HEK293 (cell line): ENCODE results near the gene ALDH18A1.

Experiments used
- CTCF ChIA-PET: fragments of 350-600 bp; formaldehyde crosslinking; extraction: SDS; loops from one replicate; lab custom pipeline; 2021; ENCODE audit warnings: antibody characterized with exemption; lab: Yijun Ruan, JAX
- POLR2A ChIA-PET: fragments of 300-600 bp; formaldehyde crosslinking; extraction: SDS; loops from one replicate; lab custom pipeline; 2020; ENCODE audit warnings: antibody characterized with exemption, inconsistent platforms; lab: Yijun Ruan, JAX
- H3K27ac ChIP-seq: fragments of 200-500 bp; sonication (Bioruptor generic); 2 replicates; pipeline ENCODE4 v1.5.1; 2014; ENCODE audit warnings: low read depth, low read length, control low read depth, inconsistent platforms; ENCODE audit errors: extremely low read depth
- H3K36me3 ChIP-seq, 2 experiments: fragments of 200-500 bp in 1 of 2; sonication (Bioruptor generic) in 1 of 2; 1 replicate in 1 of 2; 2 replicates in 1 of 2; pipeline ENCODE4 v1.5.1; 2014 to 2017; ENCODE audit warnings: inconsistent platforms in 2 of 2, low read length in 2 of 2; ENCODE audit not compliant: control insufficient read depth in 2 of 2, insufficient read depth in 1 of 2
- H3K4me1 ChIP-seq: fragments of 200-500 bp; sonication (Bioruptor generic); 2 replicates; pipeline ENCODE4 v1.5.1; 2014; ENCODE audit warnings: mild to moderate bottlenecking, low read length, inconsistent platforms; ENCODE audit not compliant: control insufficient read depth, insufficient read depth
- H3K4me3 ChIP-seq: 2 replicates; pipeline ENCODE4 v1.5.1; 2011; ENCODE audit warnings: low read depth, mild to moderate bottlenecking, control low read depth, low read length, moderate library complexity
- H3K9me3 ChIP-seq: fragments of 200-500 bp; sonication (Bioruptor generic); 2 replicates; pipeline ENCODE4 v1.5.1; 2014; ENCODE audit warnings: low read depth, low read length, inconsistent platforms; ENCODE audit not compliant: control insufficient read depth, insufficient read depth
- GLI2 ChIP-seq: fragments of 450-650 bp; formaldehyde crosslinking; IDR thresholded peaks from 2 replicates; pipeline ENCODE4; 2017; ENCODE audit warnings: missing biosample characterization, missing genetic modification characterization, low read depth, borderline replicate concordance
- HIC1 ChIP-seq: fragments of 450-650 bp; formaldehyde crosslinking; IDR thresholded peaks from 2 replicates; pipeline ENCODE4 v1.5.1; 2016; ENCODE audit warnings: missing biosample characterization, missing genetic modification characterization
- KLF16 ChIP-seq: fragments of 450-650 bp; formaldehyde crosslinking; IDR thresholded peaks from 2 replicates; pipeline ENCODE4 v1.5.1; 2017; ENCODE audit warnings: missing biosample characterization, missing genetic modification characterization
- MEIS1 ChIP-seq: sonication (generic); formaldehyde crosslinking; IDR thresholded peaks from 2 replicates; pipeline ENCODE4 v1.8.1; 2022; ENCODE audit warnings: missing genetic modification reagents, mild to moderate bottlenecking, borderline replicate concordance
- OSR2 ChIP-seq: fragments of 450-650 bp; formaldehyde crosslinking; IDR thresholded peaks from 2 replicates; pipeline ENCODE4 v1.5.1; 2016; ENCODE audit warnings: missing biosample characterization, missing genetic modification characterization
- PRDM1 ChIP-seq: fragments of 450-650 bp; formaldehyde crosslinking; IDR thresholded peaks from 2 replicates; pipeline ENCODE4; 2016; ENCODE audit warnings: missing biosample characterization, missing genetic modification characterization
- SP7 ChIP-seq: fragments of 450-650 bp; formaldehyde crosslinking; IDR thresholded peaks from 2 replicates; pipeline ENCODE4 v1.5.1; 2016; ENCODE audit warnings: missing biosample characterization, missing genetic modification characterization
- ZBTB17 ChIP-seq: fragments of 450-650 bp; formaldehyde crosslinking; IDR thresholded peaks from 2 replicates; pipeline ENCODE4 v1.5.1; 2016; ENCODE audit warnings: missing biosample characterization, missing genetic modification characterization
- ZBTB7A ChIP-seq: fragments of 450-650 bp; formaldehyde crosslinking; IDR thresholded peaks from 2 replicates; pipeline ENCODE4 v1.5.1; 2016; ENCODE audit warnings: low read depth, missing biosample characterization, missing genetic modification characterization
- ZFP37 ChIP-seq: fragments of 450-650 bp; formaldehyde crosslinking; IDR thresholded peaks from 2 replicates; pipeline ENCODE4 v1.5.1; 2016; ENCODE audit warnings: missing biosample characterization, missing genetic modification characterization
- ZNF10 ChIP-seq: fragments of 450-650 bp; formaldehyde crosslinking; IDR thresholded peaks from 2 replicates; pipeline ENCODE4 v1.5.1; 2017; ENCODE audit warnings: missing biosample characterization, missing genetic modification characterization
- ZNF121 ChIP-seq: fragments of 450-650 bp; formaldehyde crosslinking; IDR thresholded peaks from 2 replicates; pipeline ENCODE4 v1.5.1; 2016; ENCODE audit warnings: missing biosample characterization, missing genetic modification characterization
- ZNF140 ChIP-seq: fragments of 450-650 bp; formaldehyde crosslinking; IDR thresholded peaks from 2 replicates; pipeline ENCODE4 v1.5.1; 2016; ENCODE audit warnings: missing biosample characterization, missing genetic modification characterization
- ZNF211 ChIP-seq: fragments of 450-650 bp; formaldehyde crosslinking; IDR thresholded peaks from 2 replicates; pipeline ENCODE4 v1.5.1; 2016; ENCODE audit warnings: low read depth, missing biosample characterization, missing genetic modification characterization
- ZNF311 ChIP-seq: fragments of 450-650 bp; formaldehyde crosslinking; IDR thresholded peaks from 2 replicates; pipeline ENCODE4 v1.5.1; 2017; ENCODE audit warnings: missing biosample characterization, missing genetic modification characterization, borderline replicate concordance
- ZNF366 ChIP-seq: fragments of 450-650 bp; formaldehyde crosslinking; conservative IDR thresholded peaks from 2 replicates; pipeline ENCODE4 v1.5.1; 2016; ENCODE audit warnings: missing biosample characterization, missing genetic modification characterization
- ZNF416 ChIP-seq: fragments of 450-650 bp; formaldehyde crosslinking; IDR thresholded peaks from 2 replicates; pipeline ENCODE4 v1.5.1; 2016; ENCODE audit warnings: missing biosample characterization, missing genetic modification characterization
- ZNF571 ChIP-seq: fragments of 450-650 bp; formaldehyde crosslinking; IDR thresholded peaks from 2 replicates; pipeline ENCODE4 v1.5.0; 2017; ENCODE audit warnings: missing biosample characterization, missing genetic modification characterization
- ZNF585B ChIP-seq: fragments of 450-650 bp; formaldehyde crosslinking; IDR thresholded peaks from 2 replicates; pipeline ENCODE4 v1.5.1; 2016; ENCODE audit warnings: missing biosample characterization, missing genetic modification characterization
- ZNF701 ChIP-seq: fragments of 450-650 bp; formaldehyde crosslinking; IDR thresholded peaks from 2 replicates; pipeline ENCODE4 v1.5.1; 2016; ENCODE audit warnings: missing biosample characterization, missing genetic modification characterization
- ZNF747 ChIP-seq: fragments of 450-650 bp; formaldehyde crosslinking; IDR thresholded peaks from 2 replicates; pipeline ENCODE4 v1.5.1; 2016; ENCODE audit warnings: missing biosample characterization, missing genetic modification characterization
- ZNF785 ChIP-seq: fragments of 450-650 bp; formaldehyde crosslinking; IDR thresholded peaks from 2 replicates; pipeline ENCODE4 v1.5.1; 2016; ENCODE audit warnings: missing biosample characterization, missing genetic modification characterization
- ZSCAN4 ChIP-seq: fragments of 450-650 bp; formaldehyde crosslinking; IDR thresholded peaks from 2 replicates; pipeline ENCODE4 v1.5.1; 2017; ENCODE audit warnings: missing biosample characterization, missing genetic modification characterization
- ZXDB ChIP-seq: fragments of 450-650 bp; formaldehyde crosslinking; IDR thresholded peaks from 2 replicates; pipeline ENCODE4 v1.5.1; 2016; ENCODE audit warnings: missing biosample characterization, missing genetic modification characterization
- TF ChIP-seq, protein P1 (sequence below): fragments of 450-650 bp; IDR thresholded peaks from 2 replicates; pipeline ENCODE4 v1.5.1; 2018; ENCODE audit warnings: missing biosample characterization, missing genetic modification characterization
- TF ChIP-seq, protein P2 (sequence below): fragments of 450-650 bp; formaldehyde crosslinking; IDR thresholded peaks from 2 replicates; pipeline ENCODE4; 2016; ENCODE audit warnings: missing biosample characterization, missing genetic modification characterization
- TF ChIP-seq, protein P3 (sequence below): fragments of 450-650 bp; formaldehyde crosslinking; IDR thresholded peaks from 2 replicates; pipeline ENCODE4 v1.5.1; 2016; ENCODE audit warnings: missing biosample characterization, missing genetic modification characterization

ALDH18A1 gene

DNA sequence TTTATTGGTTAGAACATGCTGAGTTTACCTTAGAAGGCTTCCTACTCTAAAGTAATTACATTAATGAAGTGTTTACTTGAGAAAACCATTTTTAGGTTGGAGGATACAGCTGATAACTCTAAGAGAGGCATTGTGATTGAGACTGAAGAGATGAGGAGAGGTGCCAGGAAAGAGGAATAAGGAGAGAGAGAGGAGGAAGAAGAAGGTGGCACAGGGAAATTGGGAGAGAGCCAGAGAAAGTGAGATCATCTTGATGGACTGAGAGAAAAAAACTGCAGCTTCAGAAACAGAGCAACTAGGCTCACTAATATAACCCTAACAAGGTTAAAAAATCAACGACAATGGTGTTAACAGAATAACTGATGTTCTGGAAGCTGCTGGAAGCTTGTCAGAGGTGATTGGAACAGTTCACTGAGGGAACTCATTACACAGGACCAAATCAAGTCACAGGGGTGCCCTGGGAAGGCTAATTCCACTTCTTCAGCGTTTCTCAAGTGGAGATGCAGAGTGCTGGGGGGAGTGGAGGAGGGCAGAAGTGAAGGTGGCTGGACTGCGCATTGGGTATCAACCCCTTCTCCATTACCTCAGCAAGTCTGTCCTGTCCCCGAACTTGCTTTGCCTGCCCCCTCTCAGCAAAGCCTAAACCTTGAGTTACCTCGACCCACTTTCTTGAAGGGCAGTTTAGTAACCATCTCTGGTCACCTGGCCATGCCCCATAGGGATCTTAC, 88.4 kb downstream of the ALDH18A1 start (continued):
- TF ChIP-seq SP7 (tag by site-specific recombination), result peak; percentile 45; the same call in 1 of the 2 replicates
- 0 out of 2 replicates have a peak, but pooled peaks have one; percentile 23 for TF ChIP-seq ZXDB (tag by site-specific recombination)
- TF ChIP-seq ZBTB7A (tag by site-specific recombination), result 0 out of 2 replicates have a peak, but pooled peaks have one; percentile 42
- TF ChIP-seq, protein P1, sequence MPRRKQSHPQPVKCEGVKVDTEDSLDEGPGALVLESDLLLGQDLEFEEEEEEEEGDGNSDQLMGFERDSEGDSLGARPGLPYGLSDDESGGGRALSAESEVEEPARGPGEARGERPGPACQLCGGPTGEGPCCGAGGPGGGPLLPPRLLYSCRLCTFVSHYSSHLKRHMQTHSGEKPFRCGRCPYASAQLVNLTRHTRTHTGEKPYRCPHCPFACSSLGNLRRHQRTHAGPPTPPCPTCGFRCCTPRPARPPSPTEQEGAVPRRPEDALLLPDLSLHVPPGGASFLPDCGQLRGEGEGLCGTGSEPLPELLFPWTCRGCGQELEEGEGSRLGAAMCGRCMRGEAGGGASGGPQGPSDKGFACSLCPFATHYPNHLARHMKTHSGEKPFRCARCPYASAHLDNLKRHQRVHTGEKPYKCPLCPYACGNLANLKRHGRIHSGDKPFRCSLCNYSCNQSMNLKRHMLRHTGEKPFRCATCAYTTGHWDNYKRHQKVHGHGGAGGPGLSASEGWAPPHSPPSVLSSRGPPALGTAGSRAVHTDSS, result peak; percentile 96
- 0 out of 2 replicates have a peak, but pooled peaks have one; percentile 66 for TF ChIP-seq PRDM1 (tag by site-specific recombination)
- no peak for TF ChIP-seq ZNF211 (tag by site-specific recombination)
- TF ChIP-seq ZSCAN4 (tag by site-specific recombination), result no peak
- peak; percentile 60 for TF ChIP-seq ZBTB17 (tag by site-specific recombination)
- TF ChIP-seq ZNF366 (tag by site-specific recombination), result 0 out of 2 replicates have a peak, but pooled peaks have one; percentile 27

- CTCF ChIA-PET, result interaction anchor here (0.7 kb wide), 1 partner anchor 131 kb away, joined by 4 read pairs; no protein-coding TSS in a partner anchor
- TF ChIP-seq ZNF785 (tag by site-specific recombination) (no peak), ZNF585B (tag by site-specific recombination) (no peak), ZNF571 (tag by site-specific recombination) (no peak), ZNF311 (no peak), HIC1 (tag by site-specific recombination) (no peak), ZNF121 (no peak), ZNF701 (tag by site-specific recombination) (no peak), ZNF416 (tag by site-specific recombination) (no peak), OSR2 (tag by site-specific recombination) (no peak), ZNF140 (tag by site-specific recombination) (no peak), ZFP37 (tag by site-specific recombination) (no peak), KLF16 (no peak), ZNF10 (no peak), GLI2 (tag by site-specific recombination) (no peak), MEIS1 (CRISPR knock-in tag) (no peak), ZNF747 (no peak)
- TF ChIP-seq, protein P2, sequence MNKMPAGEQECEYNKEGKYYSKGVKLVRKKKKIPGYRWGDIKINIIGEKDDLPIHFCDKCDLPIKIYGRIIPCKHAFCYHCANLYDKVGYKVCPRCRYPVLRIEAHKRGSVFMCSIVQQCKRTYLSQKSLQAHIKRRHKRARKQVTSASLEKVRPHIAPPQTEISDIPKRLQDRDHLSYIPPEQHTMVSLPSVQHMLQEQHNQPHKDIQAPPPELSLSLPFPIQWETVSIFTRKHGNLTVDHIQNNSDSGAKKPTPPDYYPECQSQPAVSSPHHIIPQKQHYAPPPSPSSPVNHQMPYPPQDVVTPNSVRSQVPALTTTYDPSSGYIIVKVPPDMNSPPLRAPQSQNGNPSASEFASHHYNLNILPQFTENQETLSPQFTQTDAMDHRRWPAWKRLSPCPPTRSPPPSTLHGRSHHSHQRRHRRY (tag by site-specific recombination), result no peak
- TF ChIP-seq, protein P3, sequence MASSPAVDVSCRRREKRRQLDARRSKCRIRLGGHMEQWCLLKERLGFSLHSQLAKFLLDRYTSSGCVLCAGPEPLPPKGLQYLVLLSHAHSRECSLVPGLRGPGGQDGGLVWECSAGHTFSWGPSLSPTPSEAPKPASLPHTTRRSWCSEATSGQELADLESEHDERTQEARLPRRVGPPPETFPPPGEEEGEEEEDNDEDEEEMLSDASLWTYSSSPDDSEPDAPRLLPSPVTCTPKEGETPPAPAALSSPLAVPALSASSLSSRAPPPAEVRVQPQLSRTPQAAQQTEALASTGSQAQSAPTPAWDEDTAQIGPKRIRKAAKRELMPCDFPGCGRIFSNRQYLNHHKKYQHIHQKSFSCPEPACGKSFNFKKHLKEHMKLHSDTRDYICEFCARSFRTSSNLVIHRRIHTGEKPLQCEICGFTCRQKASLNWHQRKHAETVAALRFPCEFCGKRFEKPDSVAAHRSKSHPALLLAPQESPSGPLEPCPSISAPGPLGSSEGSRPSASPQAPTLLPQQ (tag by site-specific recombination), result no peak
Measured at GRCh38 chr10:95566136-95566535, 90.4 kb downstream of the ALDH18A1 start.

More at GRCh38 chr10:95566136-95566535, 90.4 kb downstream of the ALDH18A1 start:
- Histone ChIP-seq H3K27ac (no peak overlapping the region), H3K4me1 (0 out of 2 replicates have a peak, but pooled peaks cover 2% of the 10 kb centered on the region), H3K36me3 (no peaks in the 10 kb centered on the region), H3K9me3 (no peaks in the 10 kb centered on the region), H3K4me3 (no peak overlapping the region)
- POLR2A ChIA-PET, result no interaction called here
